NCI-H524 treated with DMSO at 0.1 percent for 48 hours (cell line): ENCODE measurements around the gene SAXO1.

Experiments used
- DNase-seq: peaks from one replicate; lab custom pipeline; 2025; lab: John Stamatoyannopoulos, UW

The SAXO1 gene

DNA sequence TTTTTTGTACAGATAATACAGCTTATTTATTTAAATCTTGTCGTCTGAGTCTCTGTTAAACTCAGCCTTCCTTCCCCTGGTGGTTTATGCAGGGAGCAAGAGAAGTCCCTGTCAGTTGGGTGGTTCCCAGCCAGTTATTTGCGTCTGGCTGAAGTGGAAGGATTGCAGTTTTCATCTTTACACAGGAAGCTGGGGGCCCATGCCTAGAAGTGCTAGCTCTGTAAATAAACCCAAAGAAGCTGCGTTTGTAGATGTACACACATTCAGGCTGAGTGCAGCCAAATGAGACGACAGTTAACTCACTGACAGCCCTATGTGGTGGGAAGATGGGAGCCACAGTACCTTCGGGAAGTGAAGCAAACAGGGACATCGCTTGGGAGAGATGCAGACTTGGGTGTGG is 122.1 kb downstream of the SAXO1 start:
- no peak for DNase-seq

DNA sequence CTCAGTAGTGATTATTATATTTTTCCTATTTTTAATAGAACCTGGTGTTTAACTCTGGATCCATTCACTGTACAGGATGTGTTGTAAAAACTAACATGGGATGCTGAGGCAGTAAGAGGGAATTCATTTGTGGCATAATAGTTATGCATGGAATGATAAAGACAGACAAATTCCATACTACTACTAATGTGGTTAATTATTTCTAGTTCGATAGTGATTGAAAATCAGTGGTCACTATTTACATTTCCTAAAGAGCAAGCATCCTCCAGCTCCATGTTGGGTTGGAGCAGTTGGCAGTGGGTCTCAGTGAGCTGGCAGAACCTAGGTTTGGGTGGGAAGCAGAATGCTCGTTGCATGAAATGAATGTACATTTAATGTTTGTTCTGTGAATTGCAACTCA is 122.6 kb downstream of the SAXO1 start:
- DNase-seq = no peak

DNA sequence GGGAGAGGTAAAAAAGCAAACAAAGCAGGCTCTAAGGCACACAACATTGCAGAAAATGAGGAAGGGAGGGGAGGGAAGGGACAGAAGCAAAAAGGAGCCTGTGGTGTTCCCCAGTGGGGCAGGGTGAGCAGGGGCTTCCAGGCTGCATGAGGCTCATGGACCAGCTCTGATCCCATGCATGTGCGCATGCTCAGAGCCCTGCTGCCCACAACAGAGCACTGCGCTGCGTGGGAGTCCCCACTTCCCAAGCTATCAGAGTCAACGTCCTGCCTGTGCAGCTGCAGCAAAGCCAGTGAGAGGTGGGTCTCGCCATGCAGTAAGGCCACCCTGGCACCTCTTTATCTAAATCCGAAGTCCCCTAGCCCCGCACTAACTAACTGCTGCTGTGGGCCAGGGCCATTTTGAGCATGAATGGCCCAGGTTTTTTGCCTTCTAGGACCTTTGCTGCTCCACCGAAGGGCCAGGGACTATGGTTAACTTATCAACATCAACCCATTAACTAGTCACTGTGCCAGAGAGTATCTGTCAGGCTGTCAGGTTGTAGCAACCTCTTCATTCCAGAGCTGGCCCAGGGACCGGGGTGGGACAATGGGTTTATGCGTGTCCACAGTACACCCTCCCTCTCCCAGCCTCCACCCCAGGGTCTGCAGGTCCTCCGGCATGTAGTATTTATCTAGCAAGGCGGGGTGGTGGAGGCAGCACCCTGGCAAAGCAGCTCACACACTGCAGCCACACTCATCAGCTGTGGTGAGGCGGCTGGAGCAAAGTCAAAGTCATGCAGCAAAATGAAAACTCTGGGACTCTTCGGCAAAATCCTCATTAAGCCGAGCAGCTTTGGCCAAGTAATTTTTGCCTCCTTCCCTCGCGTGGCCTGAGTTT is 123.6 kb downstream of the SAXO1 start:
- DNase-seq = no peak

DNA sequence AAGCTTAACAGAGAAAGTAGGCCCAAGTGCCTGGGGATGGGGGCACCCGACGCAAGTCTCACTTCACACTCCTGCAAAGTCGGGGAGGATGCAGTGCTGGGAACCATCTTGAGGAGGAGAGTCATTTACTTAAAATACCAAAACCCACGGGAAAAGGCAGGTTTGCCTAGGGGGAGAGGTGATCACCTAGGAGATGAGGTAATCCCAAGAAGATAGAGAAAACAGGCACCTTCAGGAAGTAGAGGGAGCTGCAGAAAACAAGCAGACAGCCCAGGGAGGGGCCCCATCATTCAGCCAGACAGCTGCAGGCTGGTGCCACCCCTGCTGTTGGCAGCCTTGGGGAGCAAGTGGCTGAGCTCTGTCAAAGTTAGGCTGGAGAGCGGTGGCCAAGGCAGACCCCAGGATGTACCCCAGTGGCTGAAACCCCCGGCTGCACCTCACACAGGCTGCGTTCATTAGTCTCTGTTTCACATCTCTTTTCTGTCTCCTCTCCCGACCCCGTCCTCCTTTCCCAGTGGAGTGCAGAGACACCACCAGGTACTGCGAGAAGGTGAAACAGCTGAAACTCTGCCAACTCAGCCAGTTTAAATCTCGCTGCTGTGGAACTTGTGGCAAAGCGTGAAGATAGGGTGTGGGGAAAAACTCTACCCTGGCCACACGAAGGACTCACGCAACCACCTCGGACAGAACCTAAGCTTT is 124.9 kb downstream of the SAXO1 start:
- DNase-seq = no peak

DNA sequence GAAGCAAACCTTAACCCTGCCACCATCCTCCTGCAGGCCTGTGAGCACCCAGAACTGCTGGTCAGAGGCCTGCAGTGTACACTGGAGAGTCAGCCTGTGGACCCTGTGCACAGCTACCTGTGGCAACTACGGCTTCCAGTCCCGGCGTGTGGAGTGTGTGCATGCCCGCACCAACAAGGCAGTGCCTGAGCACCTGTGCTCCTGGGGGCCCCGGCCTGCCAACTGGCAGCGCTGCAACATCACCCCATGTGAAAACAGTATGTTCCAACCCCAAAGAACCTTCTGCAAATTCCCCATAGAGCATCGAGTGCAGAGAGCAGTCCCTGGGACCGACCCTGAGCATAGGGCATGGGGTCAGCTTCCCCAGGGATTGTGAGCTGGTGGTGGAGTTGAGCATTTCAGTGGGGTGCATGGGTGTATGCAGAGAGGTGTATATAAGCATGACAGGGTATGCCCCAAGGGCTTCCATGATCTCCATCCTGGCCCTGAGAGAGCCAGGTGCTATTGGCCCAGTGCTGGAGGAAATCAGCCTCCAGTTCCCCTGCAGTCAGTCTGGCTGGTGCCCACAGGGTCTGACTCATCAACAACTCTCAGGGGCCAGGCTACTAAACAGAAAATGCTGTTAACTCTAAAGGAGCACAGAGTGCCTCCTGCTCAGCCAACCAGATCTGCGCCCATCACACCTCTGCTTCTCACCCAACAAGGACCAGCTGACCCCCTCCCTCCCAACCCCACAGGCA is 126.2 kb downstream of the SAXO1 start:
- DNase-seq = no peak

DNA sequence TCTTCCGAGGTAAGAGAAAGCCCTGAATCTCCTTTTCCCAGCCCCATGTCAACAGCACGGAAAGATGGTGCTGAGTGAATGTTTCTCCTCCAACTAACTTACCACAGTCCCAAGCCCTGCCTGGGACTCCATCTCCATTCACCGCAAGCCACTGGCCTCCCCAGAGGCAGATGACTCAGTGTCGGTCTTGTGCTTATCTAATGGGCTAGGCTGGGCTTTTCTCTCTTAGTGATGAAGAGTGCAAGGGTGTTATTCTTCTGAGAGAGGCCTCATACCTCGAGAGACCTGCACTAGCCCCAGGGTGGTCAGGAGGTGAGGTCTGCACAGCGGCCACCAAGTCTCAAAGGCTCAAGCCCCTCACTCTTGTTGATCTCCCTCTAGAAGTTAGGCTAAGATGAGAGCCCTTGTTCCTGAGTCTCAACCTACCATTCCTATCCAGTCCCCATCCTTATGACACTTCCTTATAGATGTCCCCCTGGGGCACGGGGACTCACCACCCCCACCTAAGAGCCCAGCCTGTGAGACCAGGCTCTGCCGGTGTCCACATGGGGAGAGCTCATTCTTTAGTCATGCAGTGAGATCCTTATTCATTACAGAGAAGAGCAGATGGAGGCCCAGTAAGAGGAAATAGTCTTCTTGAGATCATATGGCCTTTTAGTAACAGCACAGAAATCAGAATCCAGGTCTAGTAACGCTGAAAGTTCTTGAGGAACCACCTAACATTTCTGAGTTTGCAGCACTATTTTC is 127.0 kb downstream of the SAXO1 start:
- no peak for DNase-seq

DNA sequence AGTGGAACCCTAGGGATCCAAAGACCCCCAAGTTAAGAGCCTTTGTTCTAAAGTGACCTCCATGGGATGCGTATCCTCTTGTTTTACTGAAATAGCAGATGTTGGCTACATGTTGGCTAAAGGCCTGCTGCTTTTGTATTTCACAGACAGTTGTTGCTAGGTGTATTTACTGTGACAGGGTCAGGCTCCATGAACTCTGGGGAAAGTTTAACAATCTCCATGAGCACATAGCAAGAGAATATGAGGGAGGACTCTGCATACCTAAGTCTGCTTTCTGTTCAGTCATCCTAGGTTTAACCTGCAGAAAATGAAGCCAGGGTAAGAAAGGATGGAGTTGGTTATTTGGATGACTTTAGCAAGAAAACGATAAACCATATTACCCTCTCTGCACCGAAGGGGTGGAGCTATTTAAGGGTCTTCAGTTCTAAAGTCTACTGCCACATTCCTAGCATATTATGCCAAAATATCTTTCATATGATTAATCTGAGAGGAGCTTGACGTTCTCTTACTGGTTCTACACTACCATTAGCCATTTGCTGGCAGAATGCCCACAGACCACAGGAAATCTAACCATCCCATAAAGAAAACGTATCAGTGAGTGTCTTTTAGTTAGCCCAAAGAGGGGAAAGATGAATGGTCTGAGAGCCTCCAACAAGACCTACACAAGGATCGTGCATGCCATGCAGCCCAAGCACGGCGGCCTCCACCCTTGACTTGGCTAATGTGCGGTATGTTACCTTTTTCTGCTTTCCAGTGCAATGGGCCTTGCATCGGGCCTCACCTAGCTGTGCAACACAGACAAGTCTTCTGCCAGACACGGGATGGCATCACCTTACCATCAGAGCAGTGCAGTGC is 127.8 kb downstream of the SAXO1 start:
- no peak for DNase-seq

DNA sequence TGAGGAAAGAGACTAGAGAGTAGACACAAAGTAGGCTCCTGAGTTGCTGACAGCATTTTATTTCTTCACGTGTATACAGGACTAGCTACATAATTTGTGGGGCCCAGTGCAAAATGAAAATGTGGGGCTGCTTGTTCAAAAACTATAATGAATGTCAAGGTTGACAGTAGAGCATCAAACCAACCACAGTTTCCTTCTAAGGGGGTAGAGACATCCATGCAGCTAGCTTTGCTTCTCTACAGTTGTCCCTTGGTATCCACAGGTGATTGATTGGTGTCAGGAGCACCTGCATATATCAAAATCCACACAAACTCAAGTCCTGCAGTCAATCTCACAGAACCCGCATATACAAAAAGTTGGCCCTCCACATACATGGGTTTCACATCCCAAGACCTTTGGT is 129.6 kb downstream of the SAXO1 start:
- DNase-seq = no peak

DNA sequence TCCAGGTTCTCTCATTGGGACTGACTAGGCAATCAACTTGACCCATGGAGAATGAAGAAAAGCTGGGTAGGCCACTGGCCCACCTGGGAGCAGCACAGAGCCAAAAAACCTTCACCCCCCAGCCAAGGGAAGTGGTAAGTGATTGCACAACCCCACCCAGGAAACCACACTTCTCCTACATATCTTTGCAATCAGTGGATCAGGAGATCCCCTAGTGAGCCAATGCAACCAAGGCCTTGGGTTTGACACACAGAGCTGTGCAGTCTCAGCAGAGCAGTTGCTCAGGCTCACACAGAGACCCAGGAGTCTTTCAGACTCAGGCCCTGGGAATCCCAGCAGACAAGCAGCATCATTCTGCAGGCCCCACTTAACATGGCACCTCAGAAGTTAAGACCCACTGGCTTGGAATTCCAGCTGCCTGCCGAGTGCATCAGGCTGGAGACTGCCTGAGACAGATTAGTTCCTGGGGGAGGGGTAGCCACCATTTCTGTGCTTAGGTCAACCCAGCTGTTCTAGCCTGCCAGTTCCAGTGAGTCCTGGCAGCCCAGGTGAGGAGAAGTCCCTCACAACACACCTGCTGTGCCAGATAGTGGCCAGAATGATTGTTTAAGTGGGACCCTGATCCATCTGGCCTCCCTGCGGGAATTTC is 136.4 kb downstream of the SAXO1 start:
- DNase-seq = no peak

DNA sequence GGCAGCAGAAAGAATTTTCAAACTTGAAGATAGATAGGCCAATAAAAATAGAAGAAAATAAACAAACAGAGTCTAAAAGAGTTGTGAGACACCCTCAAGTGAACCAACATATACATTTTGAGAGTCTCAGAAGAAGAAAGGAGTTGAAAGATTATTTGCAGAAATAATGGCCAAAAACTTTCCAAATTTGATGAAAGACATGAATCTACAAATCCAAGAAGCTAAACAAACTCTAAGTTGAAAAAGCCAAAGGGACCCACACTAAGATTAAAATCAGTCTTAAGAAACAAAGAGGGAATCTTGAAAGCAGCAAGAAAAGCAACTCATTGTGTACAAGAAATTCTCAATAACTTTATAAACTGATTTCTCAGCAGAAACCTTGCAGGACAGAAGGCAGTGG is 137.0 kb downstream of the SAXO1 start:
- DNase-seq = no peak

DNA sequence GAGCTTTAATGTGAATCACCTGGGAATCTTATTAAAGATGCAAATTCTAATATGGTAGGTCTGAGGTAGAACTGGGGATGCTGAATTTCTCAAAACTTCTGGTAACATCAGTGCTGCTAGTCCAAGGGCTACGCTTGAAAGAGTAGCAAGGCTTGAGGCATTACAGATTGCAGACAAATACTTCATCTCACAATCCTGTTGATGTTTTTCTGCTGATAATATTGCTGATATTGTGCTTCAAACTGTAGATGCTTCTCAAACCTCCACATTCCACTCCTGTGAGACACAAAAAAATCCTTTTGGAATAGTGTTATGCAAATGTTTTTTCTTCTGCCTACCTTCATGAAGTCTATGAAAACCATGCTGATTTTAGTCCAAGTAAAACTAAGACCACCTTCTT is 139.5 kb downstream of the SAXO1 start:
- no peak for DNase-seq

DNA sequence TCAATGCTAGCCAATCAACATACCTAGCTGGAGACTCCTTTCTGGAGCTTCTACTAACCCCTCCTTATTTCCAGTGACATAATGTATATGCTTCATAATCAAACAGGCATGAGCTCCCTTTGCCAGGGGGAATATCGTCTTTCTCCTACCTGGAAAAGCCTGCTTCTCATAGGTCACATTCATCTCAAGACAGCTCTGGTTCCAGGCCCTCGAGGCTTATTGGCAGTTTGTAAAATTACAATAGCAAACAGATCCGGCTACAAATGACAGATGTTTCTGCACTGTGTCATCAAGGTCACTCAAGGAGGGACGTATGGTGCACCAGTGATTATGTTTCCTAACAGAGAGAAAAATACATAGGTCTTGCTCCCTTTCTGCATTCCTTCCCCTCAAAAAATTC is 140.0 kb downstream of the SAXO1 start:
- no peak for DNase-seq

DNA sequence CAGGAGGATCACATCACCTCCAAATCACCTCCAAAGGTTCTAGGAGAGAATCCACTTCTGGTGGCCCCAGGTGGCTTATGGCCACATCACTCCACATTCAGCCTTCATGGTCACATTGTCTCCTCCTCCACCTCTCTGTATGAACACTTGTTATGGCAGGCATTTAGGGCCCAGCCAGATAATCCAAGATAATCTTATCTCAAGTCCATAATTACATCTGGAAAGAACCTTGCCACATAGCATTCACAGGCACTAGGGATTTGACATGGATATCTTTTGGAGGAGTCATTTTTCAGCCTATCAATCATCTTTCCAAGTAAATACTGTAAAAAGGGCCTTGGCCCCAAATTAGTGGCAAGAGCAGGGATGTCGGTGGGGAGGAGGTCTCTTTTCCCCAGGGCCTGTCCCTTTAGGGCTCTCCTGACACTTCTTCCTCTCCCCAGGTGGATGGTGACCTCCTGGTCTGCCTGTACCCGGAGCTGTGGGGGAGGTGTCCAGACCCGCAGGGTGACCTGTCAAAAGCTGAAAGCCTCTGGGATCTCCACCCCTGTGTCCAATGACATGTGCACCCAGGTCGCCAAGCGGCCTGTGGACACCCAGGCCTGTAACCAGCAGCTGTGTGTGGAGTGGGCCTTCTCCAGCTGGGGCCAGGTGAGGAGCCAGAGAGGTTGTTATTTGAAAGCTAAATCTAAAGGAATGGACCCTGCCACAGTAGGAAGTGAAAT is 140.9 kb downstream of the SAXO1 start:
- no peak for DNase-seq

DNA sequence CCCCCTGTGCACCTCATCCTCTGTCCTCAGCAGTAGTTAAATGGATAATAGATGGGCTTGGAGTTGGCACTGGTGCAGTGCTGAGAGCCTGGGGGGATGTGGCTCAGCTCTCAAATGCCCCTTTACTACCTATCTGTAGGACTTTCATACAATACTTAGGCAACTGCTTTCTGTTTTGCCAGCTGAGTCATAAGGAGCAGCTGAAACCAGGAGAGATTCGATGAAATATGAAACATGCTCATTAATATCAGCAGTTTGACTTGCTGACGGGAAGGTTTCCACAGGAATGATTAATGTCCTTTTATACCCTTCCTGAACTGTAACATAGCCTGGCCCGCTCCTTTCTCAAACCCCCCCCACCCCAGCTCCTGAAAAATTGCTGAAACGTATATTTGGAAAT is 142.6 kb downstream of the SAXO1 start:
- DNase-seq = no peak

DNA sequence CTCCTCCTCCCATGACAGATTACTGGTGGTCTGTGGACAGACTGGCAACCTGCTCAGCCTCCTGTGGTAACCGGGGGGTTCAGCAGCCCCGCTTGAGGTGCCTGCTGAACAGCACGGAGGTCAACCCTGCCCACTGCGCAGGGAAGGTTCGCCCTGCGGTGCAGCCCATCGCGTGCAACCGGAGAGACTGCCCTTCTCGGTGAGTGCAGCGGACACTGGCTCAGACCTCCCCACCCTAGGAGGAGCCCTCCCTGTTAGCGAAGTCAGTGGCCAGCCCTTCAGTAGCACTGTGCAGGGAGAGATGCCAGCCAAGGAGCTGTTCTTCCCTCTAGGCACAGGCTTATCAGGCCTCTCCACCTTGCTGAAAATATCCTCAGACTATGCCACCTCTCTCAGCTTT is 143.5 kb downstream of the SAXO1 start:
- DNase-seq = no peak

DNA sequence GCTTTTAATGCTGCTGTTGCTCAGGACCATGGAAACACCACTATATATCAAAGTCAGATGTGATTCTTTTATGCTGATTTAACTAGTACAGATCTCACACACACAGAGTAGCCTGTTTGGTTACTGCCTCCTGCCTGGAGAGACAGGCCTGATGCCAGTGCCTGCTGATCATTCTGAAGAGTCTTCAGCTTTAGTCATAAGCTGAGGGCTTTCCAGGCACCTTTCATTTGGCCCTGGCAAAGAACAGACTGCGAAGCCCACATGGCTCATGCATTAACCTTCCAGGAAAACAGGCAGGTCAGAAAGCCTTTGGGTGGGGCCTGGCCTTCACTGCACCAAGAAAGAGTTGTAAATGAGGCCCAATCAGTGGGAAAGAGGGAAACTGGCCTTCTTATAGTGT is 144.7 kb downstream of the SAXO1 start:
- no peak for DNase-seq

DNA sequence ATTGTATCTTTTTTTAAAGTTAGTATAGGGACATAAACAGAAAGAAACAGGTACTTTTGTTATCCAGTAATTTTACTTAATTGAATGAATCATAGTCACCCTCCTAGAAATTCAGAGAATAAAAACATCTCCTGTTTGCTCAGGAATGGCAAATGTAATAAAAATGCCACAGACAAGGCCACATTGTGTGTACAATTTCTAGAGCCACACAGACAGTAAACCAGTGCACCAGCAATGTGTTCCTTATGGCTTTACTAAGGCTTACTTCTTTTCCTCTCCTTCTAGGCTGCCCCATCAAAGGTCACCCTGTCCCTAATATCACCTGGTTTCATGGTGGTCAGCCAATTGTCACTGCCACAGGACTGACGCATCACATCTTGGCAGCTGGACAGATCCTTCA is 145.5 kb downstream of the SAXO1 start:
- no peak for DNase-seq

DNA sequence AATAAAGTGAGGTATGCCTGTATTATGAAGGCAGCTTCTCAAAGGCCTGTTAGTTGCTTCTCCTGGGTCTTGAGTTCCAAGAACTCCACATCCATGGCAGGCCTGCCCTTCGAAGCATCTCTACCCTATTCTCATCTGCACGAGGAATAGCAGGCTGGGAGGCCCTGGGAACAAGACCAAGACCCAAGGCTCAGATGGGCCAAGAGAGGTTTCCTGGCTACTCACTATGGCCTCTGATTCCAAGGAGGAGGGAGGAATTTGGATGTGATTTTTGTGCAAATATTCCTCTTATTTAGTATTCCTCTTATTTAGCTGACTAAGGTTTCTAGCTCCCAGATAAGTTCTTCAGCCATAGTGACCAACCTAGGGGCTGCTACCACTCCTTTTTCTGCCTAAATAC is 151.3 kb downstream of the SAXO1 start:
- no peak for DNase-seq

DNA sequence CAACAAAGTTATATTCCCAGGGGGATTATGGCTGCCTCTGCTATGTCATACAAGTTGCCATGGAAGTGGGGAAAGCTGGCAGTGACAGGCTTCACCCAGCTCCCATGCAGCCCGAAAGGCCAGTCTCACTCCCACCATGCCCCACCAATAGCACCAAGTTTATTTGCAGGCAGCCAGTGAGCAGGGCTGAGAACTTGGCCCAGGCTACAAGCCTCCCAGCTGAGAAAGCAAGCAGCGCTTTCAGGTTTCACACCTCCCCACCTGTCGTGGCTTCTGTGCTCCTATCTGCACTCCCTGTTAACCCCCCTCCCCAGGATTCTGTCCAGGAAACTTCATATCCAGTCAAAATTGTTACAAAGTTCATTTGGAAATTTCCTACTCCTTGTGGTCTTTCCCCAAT is 155.0 kb downstream of the SAXO1 start:
- no peak for DNase-seq
